ENCODE data around the gene KIAA0513.

The KIAA0513 gene

GRCh38 chr16:85090181-85090580, 62.6 kb downstream of the KIAA0513 start:
- Histone ChIP-seq H2AFZ (ENCODE audit: low read length, unreplicated experiment) (no peak overlapping the region), H3K27ac (ENCODE audit: low read depth, low read length) (no peak overlapping the region), H3K27me3 (ENCODE audit: insufficient read depth, low read length) (peaks cover 18% of the 10 kb centered on the region; the same call in 1 of the 2 replicates), H3K79me2 (ENCODE audit: control insufficient read depth, insufficient read depth, low read length, unreplicated experiment) (no peaks in the 10 kb centered on the region), H3K36me3 (ENCODE audit: insufficient read depth, low read length) (no peaks in the 10 kb centered on the region), H3K4me1 (ENCODE audit: control insufficient read depth, insufficient read depth, low read length, unreplicated experiment) (no peaks in the 10 kb centered on the region), H3K4me3 (ENCODE audit: low read depth, low read length) (no peak overlapping the region)

DNA sequence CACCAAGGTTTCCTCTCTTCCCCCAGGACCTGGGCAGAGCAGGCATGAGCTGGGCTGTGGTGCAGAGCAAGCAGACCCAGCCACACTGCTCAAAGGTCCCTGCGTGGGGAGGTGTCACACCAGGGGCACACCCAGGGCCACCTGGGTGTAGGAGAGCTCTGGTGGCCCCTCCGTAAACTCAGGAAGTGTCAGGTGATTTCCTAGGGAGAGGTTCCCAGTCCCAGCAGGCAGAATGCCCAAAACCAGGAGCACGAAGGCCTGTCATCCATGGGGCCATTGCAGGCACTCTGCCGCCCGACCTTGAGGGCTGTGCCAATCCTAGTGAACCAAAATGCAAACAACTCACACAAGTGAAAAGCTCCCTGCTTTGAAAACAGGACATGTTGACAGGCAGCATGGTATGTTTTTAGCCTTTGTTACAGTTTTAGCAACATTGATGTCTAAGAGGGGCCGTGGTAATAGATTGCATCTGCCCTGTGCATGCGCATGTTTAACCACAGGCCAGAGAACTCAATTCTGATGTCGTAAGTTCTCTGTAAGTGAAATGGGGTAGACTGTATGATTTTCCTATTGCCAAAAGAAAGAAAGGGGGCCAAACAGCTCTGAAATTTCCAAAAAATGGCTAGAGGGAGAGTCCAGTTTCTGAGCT, 63.4 kb downstream of the KIAA0513 start:
- H3K79me2 ChIP-seq (ENCODE audit: control insufficient read depth, insufficient read depth, low read length, unreplicated experiment): no peaks in the 10 kb centered on the region
- H3K4me3 ChIP-seq (ENCODE audit: low read depth, low read length): no peak overlapping the region
- peaks cover 23% of the 10 kb centered on the region for H3K27me3 ChIP-seq (ENCODE audit: insufficient read depth, low read length)
- no peak overlapping the region for H2AFZ ChIP-seq (ENCODE audit: low read length, unreplicated experiment)
- no peak overlapping the region for H3K27ac ChIP-seq (ENCODE audit: low read depth, low read length)
- no peaks in the 10 kb centered on the region for H3K4me1 ChIP-seq (ENCODE audit: control insufficient read depth, insufficient read depth, low read length, unreplicated experiment)
- H3K36me3 ChIP-seq (ENCODE audit: insufficient read depth, low read length): no peaks in the 10 kb centered on the region

GRCh38 chr16:85091522-85091910, 63.9 kb downstream of the KIAA0513 start:
- H3K27me3 ChIP-seq (ENCODE audit: insufficient read depth, low read length): peaks cover 23% of the 10 kb centered on the region
- no peak overlapping the region for H2AFZ ChIP-seq (ENCODE audit: low read length, unreplicated experiment)
- no peak overlapping the region for H3K27ac ChIP-seq (ENCODE audit: low read depth, low read length)
- no peaks in the 10 kb centered on the region for H3K4me1 ChIP-seq (ENCODE audit: control insufficient read depth, insufficient read depth, low read length, unreplicated experiment)
- no peaks in the 10 kb centered on the region for H3K79me2 ChIP-seq (ENCODE audit: control insufficient read depth, insufficient read depth, low read length, unreplicated experiment)
- no peaks in the 10 kb centered on the region for H3K36me3 ChIP-seq (ENCODE audit: insufficient read depth, low read length)
- H3K4me3 ChIP-seq (ENCODE audit: low read depth, low read length): no peak overlapping the region

- Histone ChIP-seq H2AFZ (ENCODE audit: low read length, unreplicated experiment) (no peak overlapping the region), H3K79me2 (ENCODE audit: control insufficient read depth, insufficient read depth, low read length, unreplicated experiment) (no peaks in the 10 kb centered on the region), H3K27ac (ENCODE audit: low read depth, low read length) (no peak overlapping the region), H3K4me3 (ENCODE audit: low read depth, low read length) (no peak overlapping the region), H3K4me1 (ENCODE audit: control insufficient read depth, insufficient read depth, low read length, unreplicated experiment) (no peaks in the 10 kb centered on the region), H3K36me3 (ENCODE audit: insufficient read depth, low read length) (no peaks in the 10 kb centered on the region), H3K27me3 (ENCODE audit: insufficient read depth, low read length) (peaks cover 30% of the 10 kb centered on the region)
These were observed 64.7 kb downstream of the KIAA0513 start for GRCh38 chr16:85092309-85092708.

GRCh38 chr16:85092851-85093250, 65.3 kb downstream of the KIAA0513 start:
- Histone ChIP-seq H3K27me3 (ENCODE audit: insufficient read depth, low read length) (peaks cover 36% of the 10 kb centered on the region), H3K4me3 (ENCODE audit: low read depth, low read length) (no peak overlapping the region), H3K36me3 (ENCODE audit: insufficient read depth, low read length) (no peaks in the 10 kb centered on the region), H3K79me2 (ENCODE audit: control insufficient read depth, insufficient read depth, low read length, unreplicated experiment) (no peaks in the 10 kb centered on the region), H3K27ac (ENCODE audit: low read depth, low read length) (no peak overlapping the region), H2AFZ (ENCODE audit: low read length, unreplicated experiment) (no peak overlapping the region), H3K4me1 (ENCODE audit: control insufficient read depth, insufficient read depth, low read length, unreplicated experiment) (no peaks in the 10 kb centered on the region)

GRCh38 chr16:85093705-85094104, 66.1 kb downstream of the KIAA0513 start:
- H3K27me3 ChIP-seq (ENCODE audit: insufficient read depth, low read length): peaks cover 38% of the 10 kb centered on the region
- H3K36me3 ChIP-seq (ENCODE audit: insufficient read depth, low read length): no peaks in the 10 kb centered on the region
- no peaks in the 10 kb centered on the region for H3K79me2 ChIP-seq (ENCODE audit: control insufficient read depth, insufficient read depth, low read length, unreplicated experiment)
- H3K27ac ChIP-seq (ENCODE audit: low read depth, low read length): no peak overlapping the region
- no peak overlapping the region for H3K4me3 ChIP-seq (ENCODE audit: low read depth, low read length)
- no peak overlapping the region for H2AFZ ChIP-seq (ENCODE audit: low read length, unreplicated experiment)
- H3K4me1 ChIP-seq (ENCODE audit: control insufficient read depth, insufficient read depth, low read length, unreplicated experiment): no peaks in the 10 kb centered on the region

DNA sequence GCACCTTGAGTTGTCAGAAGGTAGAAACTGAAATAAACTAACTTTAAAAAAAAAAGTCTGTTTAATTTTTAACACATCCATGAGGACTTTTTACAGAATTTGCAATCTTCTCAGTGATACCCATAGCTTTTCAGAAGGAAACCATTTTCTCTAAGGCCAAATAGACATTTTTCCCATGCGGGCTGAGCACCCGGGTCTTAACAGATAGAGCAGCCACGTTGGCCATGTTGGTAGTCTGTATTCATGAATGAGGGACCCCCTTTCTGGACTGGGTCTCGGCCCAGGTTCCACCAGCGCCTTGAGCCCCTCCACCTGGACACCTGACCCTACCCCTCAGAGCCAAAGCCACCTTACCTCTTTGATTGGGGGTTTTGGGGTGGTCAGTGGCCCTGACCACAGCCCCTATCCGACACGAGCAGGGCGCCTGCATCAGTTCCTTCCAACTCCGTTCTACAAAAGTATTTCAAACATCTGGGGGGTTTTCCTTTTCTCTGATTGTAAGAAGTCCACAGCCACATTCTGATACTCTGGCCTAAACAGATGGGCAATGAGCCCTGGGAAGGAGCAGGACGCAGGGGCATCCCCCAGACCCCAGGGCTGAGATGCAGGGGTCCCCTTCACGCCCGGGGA, 66.7 kb downstream of the KIAA0513 start:
- Histone ChIP-seq H3K4me3 (ENCODE audit: low read depth, low read length) (no peak overlapping the region), H2AFZ (ENCODE audit: low read length, unreplicated experiment) (no peak overlapping the region), H3K27ac (ENCODE audit: low read depth, low read length) (no peak overlapping the region), H3K4me1 (ENCODE audit: control insufficient read depth, insufficient read depth, low read length, unreplicated experiment) (no peaks in the 10 kb centered on the region), H3K27me3 (ENCODE audit: insufficient read depth, low read length) (peaks cover 38% of the 10 kb centered on the region), H3K36me3 (ENCODE audit: insufficient read depth, low read length) (no peaks in the 10 kb centered on the region), H3K79me2 (ENCODE audit: control insufficient read depth, insufficient read depth, low read length, unreplicated experiment) (no peaks in the 10 kb centered on the region)

DNA sequence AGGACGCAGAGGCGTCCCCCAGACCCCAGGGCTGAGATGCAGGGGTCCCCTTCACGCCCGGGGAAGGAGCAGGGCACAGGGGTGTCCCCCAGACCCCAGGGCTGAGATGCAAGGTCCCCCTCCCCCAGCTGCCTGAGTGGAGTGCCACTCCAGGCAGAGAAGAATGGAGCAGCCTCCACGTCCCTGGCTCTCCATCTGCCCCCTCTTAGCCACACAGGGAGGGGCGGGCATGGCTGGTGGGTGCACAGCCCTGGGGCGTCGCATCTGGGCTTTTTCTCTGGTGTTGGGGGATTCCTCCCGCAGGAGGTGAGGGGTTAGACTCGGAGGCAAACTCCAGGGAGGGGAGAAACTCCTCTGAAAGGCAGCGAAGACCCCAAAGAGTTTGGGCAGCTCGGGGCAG, 67.2 kb downstream of the KIAA0513 start:
- Histone ChIP-seq H3K27ac (ENCODE audit: low read depth, low read length) (no peak overlapping the region), H3K4me1 (ENCODE audit: control insufficient read depth, insufficient read depth, low read length, unreplicated experiment) (no peaks in the 10 kb centered on the region), H3K79me2 (ENCODE audit: control insufficient read depth, insufficient read depth, low read length, unreplicated experiment) (no peaks in the 10 kb centered on the region), H3K36me3 (ENCODE audit: insufficient read depth, low read length) (no peaks in the 10 kb centered on the region), H2AFZ (ENCODE audit: low read length, unreplicated experiment) (no peak overlapping the region), H3K27me3 (ENCODE audit: insufficient read depth, low read length) (peaks cover 38% of the 10 kb centered on the region), H3K4me3 (ENCODE audit: low read depth, low read length) (no peak overlapping the region)

DNA sequence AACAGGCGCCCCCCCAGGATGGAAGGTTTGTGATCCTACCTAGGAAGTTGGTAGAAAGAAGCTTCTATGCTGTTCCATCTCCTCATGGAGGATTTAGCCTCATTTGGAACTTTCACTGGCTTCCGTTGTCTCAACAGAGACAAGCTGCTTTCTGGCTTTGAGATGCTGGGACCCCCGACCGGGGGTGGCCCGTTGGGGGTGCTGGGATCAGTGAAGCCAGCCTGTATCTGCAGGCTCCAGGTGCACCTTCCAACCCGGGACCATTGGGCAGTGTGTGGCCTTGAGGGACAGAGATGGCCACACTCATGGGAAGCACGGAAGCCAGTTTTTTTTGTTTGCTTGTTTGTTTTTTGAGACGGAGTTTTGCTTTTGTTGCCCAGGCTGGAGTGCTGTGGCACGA, 69.3 kb downstream of the KIAA0513 start:
- Histone ChIP-seq H3K4me1 (ENCODE audit: control insufficient read depth, insufficient read depth, low read length, unreplicated experiment) (no peaks in the 10 kb centered on the region), H3K4me3 (ENCODE audit: low read depth, low read length) (no peak overlapping the region), H2AFZ (ENCODE audit: low read length, unreplicated experiment) (no peak overlapping the region), H3K36me3 (ENCODE audit: insufficient read depth, low read length) (no peaks in the 10 kb centered on the region), H3K27me3 (ENCODE audit: insufficient read depth, low read length) (peaks cover 38% of the 10 kb centered on the region), H3K79me2 (ENCODE audit: control insufficient read depth, insufficient read depth, low read length, unreplicated experiment) (no peaks in the 10 kb centered on the region), H3K27ac (ENCODE audit: low read depth, low read length) (no peak overlapping the region)

- Histone ChIP-seq H3K36me3 (ENCODE audit: insufficient read depth, low read length) (no peaks in the 10 kb centered on the region), H3K27ac (ENCODE audit: low read depth, low read length) (no peak overlapping the region), H3K27me3 (ENCODE audit: insufficient read depth, low read length) (peaks cover 36% of the 10 kb centered on the region), H3K4me3 (ENCODE audit: low read depth, low read length) (no peak overlapping the region), H2AFZ (ENCODE audit: low read length, unreplicated experiment) (no peak overlapping the region), H3K79me2 (ENCODE audit: control insufficient read depth, insufficient read depth, low read length, unreplicated experiment) (no peaks in the 10 kb centered on the region), H3K4me1 (ENCODE audit: control insufficient read depth, insufficient read depth, low read length, unreplicated experiment) (no peaks in the 10 kb centered on the region)
These were observed 71.0 kb downstream of the KIAA0513 start for GRCh38 chr16:85098565-85098964.

GRCh38 chr16:85100265-85100664, 72.7 kb downstream of the KIAA0513 start:
- H2AFZ ChIP-seq (ENCODE audit: low read length, unreplicated experiment): no peak overlapping the region
- no peaks in the 10 kb centered on the region for H3K79me2 ChIP-seq (ENCODE audit: control insufficient read depth, insufficient read depth, low read length, unreplicated experiment)
- H3K27ac ChIP-seq (ENCODE audit: low read depth, low read length): no peak overlapping the region
- no peaks in the 10 kb centered on the region for H3K36me3 ChIP-seq (ENCODE audit: insufficient read depth, low read length)
- H3K27me3 ChIP-seq (ENCODE audit: insufficient read depth, low read length): peaks cover 19% of the 10 kb centered on the region
- H3K4me3 ChIP-seq (ENCODE audit: low read depth, low read length): no peak overlapping the region
- H3K4me1 ChIP-seq (ENCODE audit: control insufficient read depth, insufficient read depth, low read length, unreplicated experiment): no peaks in the 10 kb centered on the region

Measured in ACC112 (cell line).